ENCODE measurements around the gene FAM3A.
A peak's percentile ranks its signal among the peaks of the same experiment; 100 is the strongest.

Gene FAM3A

GRCh38 chrX:154457491-154458115 lies 58.4 kb downstream of the FAM3A start:
- POLR2A ChIA-PET, result interaction anchor here (0.8 to 1.2 kb wide), 2 partner anchors 9 to 46 kb away, joined by 3 read pairs; partner anchors contain the start of gene TAFAZZIN
- CTCF ChIA-PET, result no interaction called here
- Histone ChIP-seq H3K4me3 (ENCODE audit: control insufficient read depth in 1 of 7, extremely low read depth in 1 of 7, insufficient read depth in 4 of 7, low read depth in 2 of 7, low read length in 6 of 7) (peak overlapping the region; percentile 38 to 75 (median 58)), H3K36me3 (ENCODE audit: control insufficient read depth in 4 of 4, insufficient read depth in 4 of 4, low read length in 3 of 4) (peaks cover 0 to 14% (median 0%) of the 10 kb centered on the region in 4 experiments), H3K9me3 (ENCODE audit: control extremely low read depth in 1 of 5, control insufficient read depth in 4 of 5, insufficient read depth in 2 of 5, low read depth in 1 of 5, low read length in 4 of 5) (peaks cover 0 to 3% (median 0%) of the 10 kb centered on the region in 5 experiments), H3K4me1 (ENCODE audit: control extremely low read depth in 1 of 4, control insufficient read depth in 4 of 4, insufficient read depth in 4 of 4, low read length in 3 of 4) (peaks cover 0 to 7% (median 2%) of the 10 kb centered on the region in 4 experiments), H3K27ac (ENCODE audit: insufficient read depth in 1 of 2, low read depth in 1 of 2, low read length in 2 of 2, poor library complexity in 1 of 2, severe bottlenecking in 2 of 2) (no peak overlapping the region), H3K27me3 (replicated peaks in 2 of 5; ENCODE audit: control insufficient read depth in 4 of 5, insufficient read depth in 5 of 5, low read length in 4 of 5) (peaks cover 0 to 7% (median 0%) of the 10 kb centered on the region in 5 experiments)
- peak; percentile 16 to 50 (median 27) for DNase-seq
- WGBS (ENCODE audit: insufficient coverage), result 34% methylated on average over 62 of the region's 65 CpGs

All from common myeloid progenitor, CD34-positive (primary cell).